Kidney (tissue), 14 donors: ENCODE data around the gene TPO. TPM values are rescaled to one million over a fixed set of nuclear protein-coding genes. Genes with fewer than 3 reads are reported as not detected.

Source experiments
- DNase-seq, 5 donors: peaks; one replicate each; pipeline ENCODE4 v3.0.0-alpha.2; 2013 to 2020
- FAIRE-seq: peaks from 2 replicates; lab custom pipeline; 2012; peaks lifted over from hg19 to GRCh38; lab: Jason Lieb, UNC
- H3K27ac ChIP-seq, 2 donors: one replicate each; pipeline ENCODE4 v1.7.0; 2013; ENCODE audit warnings: low read depth in 2 of 2, low read length in 2 of 2, inconsistent platforms in 1 of 2
- H3K27me3 ChIP-seq: one replicate; pipeline ENCODE4 v1.7.1; 2013; ENCODE audit warnings: low read length, inconsistent platforms; ENCODE audit not compliant: control insufficient read depth, insufficient read depth
- H3K36me3 ChIP-seq, 3 donors: one replicate each; pipeline versions ENCODE4 v1.7.0 to v1.7.1; 2013; ENCODE audit warnings: low read length in 3 of 3, control low read depth in 1 of 3, inconsistent platforms in 1 of 3; ENCODE audit not compliant: insufficient read depth in 3 of 3, control insufficient read depth in 2 of 3
- H3K4me1 ChIP-seq, 3 donors: one replicate each; pipeline versions ENCODE4 v1.7.0 to v1.7.1; 2013; ENCODE audit warnings: low read length in 3 of 3, inconsistent platforms in 1 of 3, low read depth in 1 of 3; ENCODE audit not compliant: control insufficient read depth in 2 of 3, insufficient read depth in 2 of 3
- H3K4me3 ChIP-seq, 3 donors: one replicate each; pipeline versions ENCODE4 v1.7.0 to v1.8.1; 2013; ENCODE audit warnings: low read length in 3 of 3, control low read depth in 1 of 3, inconsistent platforms in 1 of 3
- H3K9ac ChIP-seq, 3 donors: one replicate each; pipeline versions ENCODE4 v1.7.0 to v1.7.1; 2013; ENCODE audit warnings: low read length in 3 of 3, control low read depth in 1 of 3, inconsistent platforms in 1 of 3
- H3K9me3 ChIP-seq, 3 donors: one replicate each; pipeline versions ENCODE4 v1.7.0 to v1.7.1; 2013; ENCODE audit warnings: low read length in 3 of 3, control low read depth in 1 of 3, inconsistent platforms in 1 of 3; ENCODE audit not compliant: control insufficient read depth in 2 of 3, insufficient read depth in 1 of 3
- intact Hi-C: fragments of 100-400 bp; cut with DNase I; formaldehyde crosslinking; loops from one replicate; pipeline ENCODE4 v1.11.1; 2022
- polyA plus RNA-seq: library from polyadenylated mRNA; stranded (reverse); fragments of 350-450 nt; fragmentation: Illumina TruSeq; extraction: RNeasy Lipid Tissue Mini Kit (QIAGEN cat#74804); gene quantifications from one replicate; pipeline ENCODE4 v1.2.3, GENCODE V29; 2014; ENCODE audit warnings: low read depth, low replicate concordance; ENCODE audit not compliant: insufficient read depth
- total RNA-seq: library from RNA; stranded (reverse); fragmentation: NEBNext Ultra II Directional; extraction: Animal tissue kit (Norgen Biotek cat#: 25700); gene quantifications from one replicate; pipeline ENCODE4 v1.2.1, GENCODE V29; 2021
- TF ChIP-seq, protein P1 (sequence below): IDR thresholded peaks from 3 replicates; pipeline ENCODE4 v1.5.1; 2012; ENCODE audit warnings: mild to moderate bottlenecking, moderate library complexity, borderline replicate concordance; ENCODE audit not compliant: insufficient read depth; ENCODE audit errors: extremely low read depth
- donor health status: control.
- donor health status: control.
- donor health status: control.
- donor health status: control.
- donor health status: control.
- donor health status: DM: yes; HTN: yes; CAD: no.
- donor health status: Normal renal cell carcinoma (clear cell type).

TPO gene
- total and polyA plus RNA-seq, 2 donors from 2014 or later: not detected

DNA sequence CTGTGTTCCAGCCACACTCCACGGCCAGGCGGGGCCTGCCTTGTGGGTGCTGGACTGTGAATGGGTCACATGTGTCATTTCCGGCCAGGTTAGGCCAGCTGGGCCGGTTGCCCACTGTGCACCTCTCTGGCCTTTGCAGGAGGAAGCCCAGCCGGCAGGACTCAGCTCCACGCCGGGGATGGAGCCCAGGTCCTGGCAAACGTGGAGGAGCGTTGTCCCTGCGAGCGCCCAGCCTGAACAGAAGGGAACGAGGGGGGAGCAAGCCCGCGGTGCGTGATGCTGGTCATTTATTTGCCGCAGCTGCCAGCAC is 178.2 kb downstream of the TPO start:
- no peak overlapping the region for H3K27ac ChIP-seq
- peaks cover 0 to 16% (median 0%) of the 10 kb centered on the region in 3 donors for H3K4me1 ChIP-seq
- H3K36me3 ChIP-seq: no peaks in the 10 kb centered on the region
- H3K9ac ChIP-seq: no peak overlapping the region
- H3K4me3 ChIP-seq: no peak overlapping the region
- peak in 2 of 5 donors; percentile 46 to 85 for DNase-seq
- peaks cover 0 to 3% (median 2%) of the 10 kb centered on the region in 3 donors for H3K9me3 ChIP-seq
- intact Hi-C loops: loop anchor here (5.0 kb wide), 1 partner anchor 156 kb away; no protein-coding TSS in a partner anchor
- TF ChIP-seq, protein P1, sequence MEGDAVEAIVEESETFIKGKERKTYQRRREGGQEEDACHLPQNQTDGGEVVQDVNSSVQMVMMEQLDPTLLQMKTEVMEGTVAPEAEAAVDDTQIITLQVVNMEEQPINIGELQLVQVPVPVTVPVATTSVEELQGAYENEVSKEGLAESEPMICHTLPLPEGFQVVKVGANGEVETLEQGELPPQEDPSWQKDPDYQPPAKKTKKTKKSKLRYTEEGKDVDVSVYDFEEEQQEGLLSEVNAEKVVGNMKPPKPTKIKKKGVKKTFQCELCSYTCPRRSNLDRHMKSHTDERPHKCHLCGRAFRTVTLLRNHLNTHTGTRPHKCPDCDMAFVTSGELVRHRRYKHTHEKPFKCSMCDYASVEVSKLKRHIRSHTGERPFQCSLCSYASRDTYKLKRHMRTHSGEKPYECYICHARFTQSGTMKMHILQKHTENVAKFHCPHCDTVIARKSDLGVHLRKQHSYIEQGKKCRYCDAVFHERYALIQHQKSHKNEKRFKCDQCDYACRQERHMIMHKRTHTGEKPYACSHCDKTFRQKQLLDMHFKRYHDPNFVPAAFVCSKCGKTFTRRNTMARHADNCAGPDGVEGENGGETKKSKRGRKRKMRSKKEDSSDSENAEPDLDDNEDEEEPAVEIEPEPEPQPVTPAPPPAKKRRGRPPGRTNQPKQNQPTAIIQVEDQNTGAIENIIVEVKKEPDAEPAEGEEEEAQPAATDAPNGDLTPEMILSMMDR: no peak
- FAIRE-seq: no peak
- no peaks in the 10 kb centered on the region for H3K27me3 ChIP-seq
